IMR-90 (cell line): ENCODE measurements around the gene WNT6. TPM values are rescaled to one million over a fixed set of nuclear protein-coding genes. Genes with fewer than 3 reads are reported as not detected.

Experiments
- ATAC-seq: fragments of 200-7000 bp; cut with Tn5 transposase; 2 replicates; pipeline ENCODE4 v1.9.1; 2020; ENCODE audit warnings: low read depth, mild to moderate bottlenecking, moderate library complexity
- BruUV-seq: library from RNA; stranded (reverse); fragments of 400-500 nt; replicated peaks from 2 replicates; lab custom pipeline; 2021; lab: Mats Ljungman, UMichigan
- CTCF ChIA-PET: fragments of 300-600 bp; formaldehyde crosslinking; extraction: SDS; loops from one replicate; lab custom pipeline; 2021; ENCODE audit warnings: antibody characterized with exemption; lab: Yijun Ruan, JAX
- POLR2A ChIA-PET: fragments of 300-600 bp; sonication (Branson Sonifier 250); formaldehyde crosslinking; loops from one replicate; lab custom pipeline; 2022; ENCODE audit warnings: antibody characterized with exemption; ENCODE audit not compliant: unreplicated experiment; lab: Charles Lee
- DNase-seq: peaks from one replicate; pipeline ENCODE4 v3.0.0; 2013
- H2AFZ ChIP-seq: replicated peaks from 2 replicates; pipeline ENCODE3; 2013; ENCODE audit warnings: low read length, mild to moderate bottlenecking; ENCODE audit not compliant: poor library complexity
- H2AK5ac ChIP-seq: 2 replicates; pipeline ENCODE4 v1.6.1; 2013; ENCODE audit warnings: low read depth, low read length, inconsistent platforms
- H2AK9ac ChIP-seq: replicated peaks from 2 replicates; pipeline ENCODE3; 2013; ENCODE audit warnings: mild to moderate bottlenecking, low read depth, low read length, moderate library complexity; ENCODE audit not compliant: poor library complexity
- H2BK120ac ChIP-seq: 2 replicates; pipeline ENCODE4 v1.6.1; 2013; ENCODE audit warnings: low read depth, low read length, inconsistent platforms
- H2BK15ac ChIP-seq: 3 replicates; pipeline ENCODE4 v1.6.1; 2013; ENCODE audit warnings: low read depth, low read length, inconsistent platforms
- H2BK20ac ChIP-seq: 2 replicates; pipeline ENCODE4 v1.6.1; 2013; ENCODE audit warnings: low read depth, mild to moderate bottlenecking, inconsistent platforms, low read length, moderate library complexity
- H2BK5ac ChIP-seq: 2 replicates; pipeline ENCODE4 v1.6.1; 2013; ENCODE audit warnings: mild to moderate bottlenecking, low read depth, low read length, inconsistent platforms; ENCODE audit not compliant: poor library complexity, severe bottlenecking
- H3K14ac ChIP-seq: replicated peaks from 2 replicates; pipeline ENCODE4 v1.6.1; 2013; ENCODE audit warnings: low read depth, low read length, inconsistent platforms
- H3K18ac ChIP-seq: 2 replicates; pipeline ENCODE4 v1.6.1; 2013; ENCODE audit warnings: low read depth, low read length, control low read depth
- H3K23ac ChIP-seq: 2 replicates; pipeline ENCODE4 v1.6.1; 2013; ENCODE audit warnings: low read depth, low read length, inconsistent platforms
- H3K27ac ChIP-seq: 2 replicates; pipeline ENCODE4 v1.5.1; 2013; ENCODE audit warnings: mild to moderate bottlenecking, control low read depth, low read length; ENCODE audit not compliant: insufficient read depth
- H3K27me3 ChIP-seq: 2 replicates; pipeline ENCODE4 v1.6.1; 2013; ENCODE audit warnings: low read length; ENCODE audit not compliant: control insufficient read depth, insufficient read depth
- H3K36me3 ChIP-seq: 2 replicates; pipeline ENCODE4 v1.6.1; 2013; ENCODE audit warnings: low read length, mixed read lengths; ENCODE audit not compliant: control insufficient read depth, insufficient read depth
- H3K4ac ChIP-seq: 2 replicates; pipeline ENCODE4 v1.6.1; 2013; ENCODE audit warnings: low read depth, low read length, inconsistent platforms
- H3K4me1 ChIP-seq: 2 replicates; pipeline ENCODE4 v1.6.1; 2013; ENCODE audit warnings: low read length, mixed read lengths; ENCODE audit not compliant: control insufficient read depth, insufficient read depth
- H3K4me2 ChIP-seq: 2 replicates; pipeline ENCODE4 v1.6.1; 2013; ENCODE audit warnings: low read depth, mild to moderate bottlenecking, control low read depth, low read length, moderate library complexity
- H3K4me3 ChIP-seq: 2 replicates; pipeline ENCODE4 v1.5.1; 2013; ENCODE audit warnings: low read depth, mild to moderate bottlenecking, control low read depth, low read length, moderate library complexity; ENCODE audit not compliant: insufficient read depth
- H3K56ac ChIP-seq: 2 replicates; pipeline ENCODE4 v1.6.1; 2013; ENCODE audit warnings: low read length, inconsistent platforms; ENCODE audit not compliant: insufficient read depth; ENCODE audit errors: extremely low read depth
- H3K79me1 ChIP-seq, 2 experiments: 2 replicates each; pipeline ENCODE4 v1.6.1; 2013; ENCODE audit warnings: low read length in 2 of 2, inconsistent platforms in 1 of 2, low read depth in 1 of 2
- H3K9ac ChIP-seq: 2 replicates; pipeline ENCODE4 v1.6.1; 2013; ENCODE audit warnings: low read depth, low read length, control low read depth
- H3K9me1 ChIP-seq: 2 replicates; pipeline ENCODE4 v1.6.1; 2013; ENCODE audit warnings: low read length, inconsistent platforms; ENCODE audit not compliant: insufficient read depth
- H3K9me3 ChIP-seq: 2 replicates; pipeline ENCODE4 v1.6.1; 2013; ENCODE audit warnings: low read length; ENCODE audit not compliant: control insufficient read depth, insufficient read depth
- H4K20me1 ChIP-seq: 2 replicates; pipeline ENCODE4 v1.6.1; 2013; ENCODE audit warnings: low read length, inconsistent platforms; ENCODE audit not compliant: insufficient read depth
- H4K5ac ChIP-seq: 2 replicates; pipeline ENCODE4 v1.6.1; 2013; ENCODE audit warnings: mild to moderate bottlenecking, low read depth, low read length, control low read depth
- H4K8ac ChIP-seq, 2 experiments: 2 replicates each; pipeline ENCODE4 v1.6.1; 2013; ENCODE audit warnings: low read depth in 2 of 2, low read length in 2 of 2, control low read depth in 1 of 2, inconsistent platforms in 1 of 2
- H4K91ac ChIP-seq: 2 replicates; pipeline ENCODE4 v1.6.1; 2013; ENCODE audit warnings: low read depth, low read length, inconsistent platforms; ENCODE audit not compliant: insufficient read depth
- MAZ ChIP-seq: IDR thresholded peaks from 2 replicates; pipeline ENCODE4 v1.6.1; 2012; ENCODE audit warnings: low read depth, mild to moderate bottlenecking, low read length, improper control_type of control experiment, moderate library complexity, borderline replicate concordance
- MXI1 ChIP-seq: IDR thresholded peaks from 2 replicates; pipeline ENCODE4 v1.6.1; 2012; ENCODE audit warnings: low read depth, mild to moderate bottlenecking, low read length, moderate library complexity, borderline replicate concordance
- SMC3 ChIP-seq: fragments of 150-350 bp; IDR thresholded peaks from 2 replicates; pipeline ENCODE4 v1.6.1; 2016; ENCODE audit warnings: low read depth, mild to moderate bottlenecking, antibody characterized with exemption, low read length, moderate library complexity
- WGBS, 2 experiments: methylation state at CpG; one replicate each; pipeline versions ENCODE4 v1.1.5 to v1.1.7; 2013; ENCODE audit warnings: missing lambda C conversion rate in 2 of 2; ENCODE audit not compliant: insufficient read length in 1 of 2; ENCODE audit errors: extremely low coverage in 2 of 2; 5-methylcytosine and 5-hydroxymethylcytosine counted together
- dilution Hi-C: fragments of 300-500 bp; cut with HindIII; formaldehyde crosslinking; loops from one replicate; pipeline ENCODE4 v1.14.3; 2018; ENCODE audit warnings: low sequenced_read_pairs; ENCODE audit not compliant: unreplicated experiment
- in situ Hi-C: fragments of 300-500 bp; cut with MboI; formaldehyde crosslinking; loops from 3 replicates; pipeline ENCODE4 v1.14.3; 2019; ENCODE audit warnings: low sequenced_read_pairs, inconsistent platforms, mixed read lengths
- intact Hi-C: fragments of 100-400 bp; cut with micrococcal nuclease; formaldehyde crosslinking; loops from 2 replicates; pipeline ENCODE4 v1.10.0; 2022
- polyA plus RNA-seq, 3 experiments: library from polyadenylated mRNA; depleted of rRNA; stranded (reverse); fragments of >200 nt; gene quantifications; 2 replicates each; pipeline ENCODE4 v1.2.3, GENCODE V29; 2012; ENCODE audit warnings: low replicate concordance in 1 of 3
- total RNA-seq: library from RNA; depleted of rRNA; stranded (reverse); fragments of >200 nt; gene quantifications from 2 replicates; pipeline ENCODE4 v1.2.3, GENCODE V29; 2012

The WNT6 gene
- total and polyA plus RNA-seq, 2 of the 4 experiments (the other 2 are of a cell fraction): not detected

DNA sequence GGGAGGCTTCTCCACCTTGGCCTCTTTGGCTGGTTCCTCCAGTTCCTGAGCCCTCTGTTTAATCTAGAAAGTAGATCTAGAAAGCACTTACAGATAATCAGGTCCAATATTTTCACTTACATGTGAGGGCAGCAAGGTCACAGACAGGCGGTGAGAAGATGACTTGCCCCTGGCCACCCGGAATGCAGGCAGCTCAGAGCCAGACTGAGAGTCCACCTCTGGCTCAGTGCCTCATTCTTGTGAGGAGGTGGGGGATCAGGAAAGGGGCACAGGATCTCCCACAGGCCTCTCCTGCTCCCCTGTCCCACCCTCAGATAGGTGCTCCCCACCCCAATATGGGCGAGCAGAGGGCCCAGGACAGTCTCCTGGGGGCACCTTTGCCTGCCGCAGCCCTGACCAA, 5.8 kb downstream of the WNT6 start:
- Histone ChIP-seq H4K5ac (no peak overlapping the region), H3K23ac (no peak overlapping the region), H3K18ac (no peak overlapping the region), H2BK5ac (no peak overlapping the region), H3K79me1 (no peaks in the 10 kb centered on the region), H2BK20ac (no peak overlapping the region), H4K8ac (no peak overlapping the region), H3K9me1 (no peaks in the 10 kb centered on the region), H3K4me2 (no peak overlapping the region), H3K27ac (no peak overlapping the region), H2AFZ (no peak overlapping the region), H3K9ac (no peak overlapping the region), H2AK9ac (no peak overlapping the region), H3K14ac (no peak overlapping the region), H2BK120ac (no peak overlapping the region), H3K9me3 (peaks cover 2% of the 10 kb centered on the region; the same call in 1 of the 2 replicates), H4K20me1 (no peaks in the 10 kb centered on the region), H3K4ac (no peak overlapping the region), H3K36me3 (no peaks in the 10 kb centered on the region), H3K27me3 (peaks cover 82% of the 10 kb centered on the region), H3K56ac (no peak overlapping the region), H3K4me1 (peaks cover under 1% of the 10 kb centered on the region; the same call in 1 of the 2 replicates), H2BK15ac (no peak overlapping the region), H3K4me3 (no peak overlapping the region), H2AK5ac (no peak overlapping the region), H4K91ac (no peak overlapping the region)
- ATAC-seq (no peak), DNase-seq (no peak)
- CTCF ChIA-PET: no interaction called here
- POLR2A ChIA-PET: no interaction called here
- dilution Hi-C loops: no loop called here
- intact Hi-C loops: no loop called here
- no peak for TF ChIP-seq MAZ
- no peak for TF ChIP-seq SMC3
- TF ChIP-seq MXI1: no peak
- in situ Hi-C loops: no loop called here
- no CpG with 5 or more reads among the region's 4 CpGs for WGBS, 2 experiments
- no TSS peak for BruUV-seq
